HG02938 (cell line): ENCODE results near the gene KCNJ14.
"Not testable (repeated sequence)": the region's sequence is repeated elsewhere in the genome, so short reads cannot be mapped to it uniquely, and the experiment has no call there.

ENCODE experiments used
- ATAC-seq: cut with Tn5 transposase; IDR thresholded peaks from one replicate; pipeline ENCODE4 v1.9.1; 2021; ENCODE audit warnings: mild to moderate bottlenecking, moderate library complexity; ENCODE audit not compliant: unreplicated experiment

The KCNJ14 gene

DNA sequence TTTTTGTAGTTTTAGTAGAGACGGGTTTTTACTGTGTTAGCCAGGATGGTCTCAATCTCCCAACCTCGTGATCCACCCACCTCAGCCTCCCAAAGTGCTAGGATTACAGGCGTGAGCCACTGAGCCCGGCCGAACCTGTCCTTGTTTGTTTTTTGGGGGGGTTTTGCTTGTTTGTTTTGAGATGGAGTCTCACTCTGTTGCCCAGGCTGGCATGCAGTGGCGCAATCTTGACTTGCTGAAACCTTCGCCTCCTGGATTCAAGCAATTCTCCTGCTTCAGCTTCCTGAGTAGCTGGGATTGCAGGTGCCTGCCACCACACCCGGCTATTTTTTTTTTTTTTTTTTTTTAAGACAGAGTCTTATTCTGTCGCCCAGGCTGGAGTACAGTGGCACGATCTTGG lies 31.3 kb downstream of the KCNJ14 start:
- not testable (repeated sequence) for ATAC-seq

- no peak for ATAC-seq
Observed at GRCh38 chr19:48487544-48487943, 32.2 kb downstream of the KCNJ14 start.

GRCh38 chr19:48487948-48488347 lies 32.6 kb downstream of the KCNJ14 start:
- ATAC-seq: no peak

- ATAC-seq: not testable (repeated sequence)
Observed at GRCh38 chr19:48488478-48488877, 33.1 kb downstream of the KCNJ14 start.

DNA sequence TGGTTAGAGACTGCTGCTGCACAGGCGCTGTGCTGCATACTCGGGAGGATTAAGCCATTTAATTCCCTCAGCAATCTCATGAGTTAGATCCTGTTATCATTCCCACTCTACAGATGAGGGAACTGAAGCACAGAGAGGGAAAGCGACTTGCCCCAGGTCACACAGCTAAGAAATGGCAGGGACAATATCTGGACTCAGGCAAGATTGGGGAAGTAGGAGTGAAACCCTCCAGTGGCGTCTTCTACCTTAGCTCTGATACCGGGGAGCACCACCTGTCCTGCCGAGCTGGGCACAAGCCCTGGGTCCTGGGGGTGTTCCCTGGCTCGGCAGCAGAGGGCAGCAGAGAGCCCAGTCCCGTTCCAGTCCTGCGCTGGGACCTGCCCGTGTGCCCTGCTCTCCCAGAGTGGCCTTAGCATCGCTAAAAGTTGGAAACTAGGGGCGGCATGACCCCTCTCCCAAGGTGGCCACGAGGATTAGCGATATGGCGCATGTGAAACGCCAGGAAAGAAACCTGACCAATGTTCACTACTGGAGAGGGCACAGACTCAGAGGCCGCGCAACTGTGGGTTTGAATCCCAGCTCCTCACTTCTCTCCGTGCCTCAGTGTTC lies 34.3 kb downstream of the KCNJ14 start:
- ATAC-seq: no peak

- no peak for ATAC-seq
Observed at GRCh38 chr19:48490981-48491792, 35.8 kb downstream of the KCNJ14 start.

DNA sequence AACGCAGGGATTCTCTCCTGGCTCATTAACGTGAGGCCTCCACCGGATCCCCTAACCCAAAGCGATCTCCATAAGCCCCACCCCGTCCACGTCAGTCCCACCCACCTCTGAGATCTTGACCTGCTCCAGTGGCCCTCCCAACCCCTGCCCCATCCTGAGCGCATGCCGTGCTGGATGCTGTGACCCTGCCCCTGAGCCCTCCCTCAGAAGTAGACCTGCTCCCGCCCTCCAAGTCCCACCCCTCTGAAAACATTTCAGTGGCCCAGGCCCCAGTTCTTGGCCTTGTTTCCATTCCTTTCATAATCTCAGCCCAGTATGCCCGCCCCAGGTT lies 36.4 kb downstream of the KCNJ14 start:
- no peak for ATAC-seq

- no peak for ATAC-seq
Observed at GRCh38 chr19:48492925-48493717, 37.7 kb downstream of the KCNJ14 start.

GRCh38 chr19:48493718-48494401 lies 38.5 kb downstream of the KCNJ14 start:
- ATAC-seq: no peak

DNA sequence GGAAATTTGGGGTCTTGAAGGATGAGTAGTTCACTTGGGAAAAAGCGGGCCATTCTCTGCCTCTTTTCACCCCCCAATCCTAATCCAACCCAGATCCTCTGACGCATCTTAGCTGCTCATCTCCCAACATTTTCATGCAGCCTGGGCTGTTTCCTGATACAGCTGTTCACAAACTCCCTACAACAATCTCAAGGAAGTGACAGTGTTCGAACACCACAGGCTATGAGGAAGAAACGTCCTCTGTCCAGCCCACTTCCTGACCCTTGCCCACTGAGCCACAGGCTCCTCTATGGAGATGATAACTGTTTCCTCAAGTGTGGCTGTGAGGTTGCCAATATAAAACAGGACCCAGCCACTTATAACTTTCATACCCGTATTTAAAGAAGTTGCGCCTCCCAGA lies 40.0 kb downstream of the KCNJ14 start:
- ATAC-seq: no peak

GRCh38 chr19:48496959-48497727 lies 41.8 kb downstream of the KCNJ14 start:
- ATAC-seq: no peak

GRCh38 chr19:48497728-48498594 lies 42.6 kb downstream of the KCNJ14 start:
- no peak for ATAC-seq

GRCh38 chr19:48498595-48499311 lies 43.4 kb downstream of the KCNJ14 start:
- no peak for ATAC-seq

- ATAC-seq: no peak
Observed at GRCh38 chr19:48499316-48500090, 44.1 kb downstream of the KCNJ14 start.

DNA sequence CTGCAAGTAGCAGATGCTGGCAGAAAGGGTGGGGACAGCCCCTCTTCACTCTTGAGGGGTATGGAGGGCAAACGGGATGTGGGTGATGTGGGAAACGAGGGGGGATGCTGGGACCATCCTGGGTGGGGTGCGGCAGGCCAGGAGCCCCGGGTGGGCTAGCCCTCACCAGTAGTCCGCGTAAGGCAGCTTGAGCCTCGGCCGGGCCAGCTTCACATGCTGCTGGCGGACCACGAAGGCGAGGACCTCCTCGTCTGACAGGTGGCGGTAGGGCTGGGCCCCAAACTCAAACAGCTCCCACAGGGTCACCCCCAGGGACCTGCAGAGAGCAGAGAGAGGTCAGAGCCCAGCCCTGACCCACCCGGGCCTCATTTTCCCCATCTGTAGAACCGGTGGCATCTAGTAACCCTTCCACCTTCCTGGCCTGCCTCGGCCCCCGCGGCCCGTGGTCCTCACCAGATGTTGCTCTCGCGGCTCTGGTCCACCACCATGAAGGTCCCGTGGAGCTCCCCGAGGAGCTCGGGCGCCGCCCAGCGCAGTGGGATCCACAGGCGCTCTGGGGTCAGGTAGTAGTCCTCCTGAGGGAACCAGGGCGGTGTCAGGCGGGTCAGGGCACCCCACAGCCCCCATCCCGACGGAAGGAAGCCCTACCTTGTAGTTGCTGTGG lies 45.6 kb downstream of the KCNJ14 start:
- no peak for ATAC-seq

GRCh38 chr19:48501494-48502349 lies 46.3 kb downstream of the KCNJ14 start:
- no peak for ATAC-seq
